Activated CD4-positive, alpha-beta memory T cell treated with anti-CD3 and anti-CD28 coated beads for 36 hours (primary cell): ENCODE data around the gene BCO2. TPM values are rescaled to one million over a fixed set of nuclear protein-coding genes. Genes with fewer than 3 reads are reported as not detected.
"Not testable (repeated sequence)": the region's sequence is repeated elsewhere in the genome, so short reads cannot be mapped to it uniquely, and the experiment has no call there.

ENCODE experiments used
- CTCF ChIA-PET: fragments of 350-600 bp; sonication (Branson Sonifier 250); formaldehyde crosslinking; loops from one replicate; lab custom pipeline; 2021; ENCODE audit warnings: antibody characterized with exemption, inconsistent platforms; lab: Charles Lee
- POLR2A ChIA-PET: fragments of 350-600 bp; sonication (Branson Sonifier 250); formaldehyde crosslinking; loops from one replicate; lab custom pipeline; 2021; ENCODE audit warnings: antibody characterized with exemption; lab: Charles Lee
- DNase-seq: peaks from one replicate; pipeline ENCODE4 v3.0.0-alpha.2; 2020
- H3K27ac Mint-ChIP-seq: one replicate; pipeline ENCODE4 v1.8.0; 2021; ENCODE audit warnings: mixed read lengths
- H3K27me3 Mint-ChIP-seq: one replicate; pipeline ENCODE4 v1.8.0; 2021; ENCODE audit warnings: mixed read lengths
- H3K36me3 Mint-ChIP-seq: one replicate; pipeline ENCODE4 v1.8.0; 2021; ENCODE audit warnings: mixed read lengths
- H3K4me1 Mint-ChIP-seq: one replicate; pipeline ENCODE4 v1.8.0; 2021; ENCODE audit warnings: low read depth, mixed read lengths
- H3K4me3 Mint-ChIP-seq: one replicate; pipeline ENCODE4 v1.8.0; 2021; ENCODE audit warnings: mild to moderate bottlenecking, mixed read lengths
- H3K9me3 Mint-ChIP-seq: one replicate; pipeline ENCODE4 v1.8.0; 2021; ENCODE audit warnings: mixed read lengths
- intact Hi-C: fragments of 100-400 bp; cut with micrococcal nuclease; formaldehyde crosslinking; loops from one replicate; pipeline ENCODE4 v1.15.1; 2023
- total RNA-seq, 2 experiments: library from RNA; stranded (reverse); gene quantifications; one replicate each; pipeline ENCODE4 v1.2.3, GENCODE V29; 2021

Gene BCO2
- total RNA-seq, 2 experiments from 2014 or later = 0.73 to 1.3 TPM

- H3K36me3 Mint-ChIP-seq = no peaks in the 10 kb centered on the region
- intact Hi-C loops = no loop called here
- POLR2A ChIA-PET = interaction anchor here (0.5 kb wide), 1 partner anchor 197 kb away, joined by 3 read pairs; no protein-coding TSS in a partner anchor
These were observed 15.9 kb upstream of the BCO2 start for GRCh38 chr11:112159098-112160065.

DNA sequence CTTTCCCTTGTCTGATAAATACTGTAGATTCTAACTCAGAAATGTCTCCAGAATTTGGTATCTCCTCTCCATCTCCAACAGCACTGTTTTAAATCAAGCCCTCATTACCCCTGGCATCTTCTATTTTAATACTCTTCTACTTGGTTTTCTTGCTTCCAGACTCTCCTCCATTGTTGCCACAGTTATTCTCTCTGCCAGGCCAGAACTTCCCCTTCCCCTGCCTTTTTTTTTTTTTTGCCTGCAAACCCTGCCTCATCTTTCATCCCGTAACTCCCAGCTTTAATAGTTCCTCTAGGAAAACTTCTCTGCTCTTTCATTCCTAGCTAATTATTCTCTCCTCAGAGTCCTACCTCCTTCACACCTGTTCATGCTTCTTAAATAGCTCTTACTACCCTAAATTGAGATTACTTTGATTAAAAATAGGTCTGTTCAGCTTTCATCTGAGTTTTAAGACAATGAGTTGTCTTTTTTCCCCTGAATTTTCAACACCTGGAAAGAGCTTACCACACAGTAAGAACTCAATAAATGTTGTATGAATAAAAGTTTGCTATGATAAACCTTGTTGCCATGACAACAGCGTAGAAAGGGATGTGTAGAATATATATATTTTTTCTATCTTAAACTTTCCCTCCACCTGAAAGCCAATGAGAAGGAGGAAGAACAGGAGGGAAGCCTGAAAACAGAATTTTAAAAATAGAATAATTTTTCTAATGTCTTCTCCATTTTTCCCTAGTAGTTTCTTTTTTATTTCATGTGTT is 15.0 kb upstream of the BCO2 start:
- H3K27me3 Mint-ChIP-seq = peaks cover 16% of the 10 kb centered on the region
- intact Hi-C loops = no loop called here
- ChIA-PET CTCF (interaction anchor here (1.3 kb wide), 1 partner anchor 15 kb away, joined by 3 read pairs; the partner anchor contains the start of gene BCO2), POLR2A (interaction anchor here (0.5 kb wide), 1 partner anchor 198 kb away, joined by 3 read pairs; no protein-coding TSS in a partner anchor)
- no peaks in the 10 kb centered on the region for H3K36me3 Mint-ChIP-seq
- DNase-seq = no peak
- H3K9me3 Mint-ChIP-seq = no peaks in the 10 kb centered on the region
- peaks cover 5% of the 10 kb centered on the region for H3K4me1 Mint-ChIP-seq
- H3K27ac Mint-ChIP-seq = no peak overlapping the region
- no peak overlapping the region for H3K4me3 Mint-ChIP-seq

More at GRCh38 chr11:112159098-112160065, 15.9 kb upstream of the BCO2 start:
- Mint-ChIP-seq H3K4me1 (peaks cover 5% of the 10 kb centered on the region), H3K27ac (no peak overlapping the region), H3K27me3 (peaks cover 16% of the 10 kb centered on the region), H3K9me3 (no peaks in the 10 kb centered on the region), H3K4me3 (no peak overlapping the region)
- DNase-seq = no peak
- CTCF ChIA-PET = interaction anchor here (1.3 kb wide), 1 partner anchor 16 kb away, joined by 3 read pairs; the partner anchor contains the start of gene BCO2

DNA sequence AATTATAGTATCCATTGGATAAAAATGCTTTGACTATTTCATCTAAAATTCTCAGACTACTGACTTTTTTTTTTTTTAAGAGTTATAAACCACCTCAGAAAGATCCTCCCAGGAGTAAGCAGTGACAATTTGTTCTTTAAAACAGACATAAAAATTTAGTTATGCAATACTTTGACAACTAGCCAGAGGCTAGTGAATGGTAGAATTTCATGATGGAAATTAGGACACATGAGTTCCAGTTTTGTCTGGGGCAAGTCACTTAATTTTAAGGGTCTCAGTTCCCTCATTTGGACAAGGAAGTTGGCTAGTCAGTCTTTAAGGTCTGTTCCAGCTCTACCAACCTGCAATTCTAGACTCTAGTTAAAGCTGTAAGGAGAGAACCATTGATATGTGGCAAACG is 14.3 kb upstream of the BCO2 start:
- ChIA-PET POLR2A (no interaction called here), CTCF (no interaction called here)
- intact Hi-C loops = no loop called here
- no peaks in the 10 kb centered on the region for H3K9me3 Mint-ChIP-seq
- H3K4me3 Mint-ChIP-seq = no peak overlapping the region
- H3K27me3 Mint-ChIP-seq = peaks cover 16% of the 10 kb centered on the region
- no peaks in the 10 kb centered on the region for H3K36me3 Mint-ChIP-seq
- H3K27ac Mint-ChIP-seq = no peak overlapping the region
- peaks cover 5% of the 10 kb centered on the region for H3K4me1 Mint-ChIP-seq
- DNase-seq = no peak

GRCh38 chr11:112162200-112162599 is 13.1 kb upstream of the BCO2 start:
- DNase-seq, H3K36me3 Mint-ChIP-seq, H3K4me3 Mint-ChIP-seq, H3K9me3 Mint-ChIP-seq, POLR2A ChIA-PET, H3K4me1 Mint-ChIP-seq, H3K27ac Mint-ChIP-seq, CTCF ChIA-PET, intact Hi-C loops: not testable (repeated sequence)
- H3K27me3 Mint-ChIP-seq = peaks cover 16% of the 10 kb centered on the region

DNA sequence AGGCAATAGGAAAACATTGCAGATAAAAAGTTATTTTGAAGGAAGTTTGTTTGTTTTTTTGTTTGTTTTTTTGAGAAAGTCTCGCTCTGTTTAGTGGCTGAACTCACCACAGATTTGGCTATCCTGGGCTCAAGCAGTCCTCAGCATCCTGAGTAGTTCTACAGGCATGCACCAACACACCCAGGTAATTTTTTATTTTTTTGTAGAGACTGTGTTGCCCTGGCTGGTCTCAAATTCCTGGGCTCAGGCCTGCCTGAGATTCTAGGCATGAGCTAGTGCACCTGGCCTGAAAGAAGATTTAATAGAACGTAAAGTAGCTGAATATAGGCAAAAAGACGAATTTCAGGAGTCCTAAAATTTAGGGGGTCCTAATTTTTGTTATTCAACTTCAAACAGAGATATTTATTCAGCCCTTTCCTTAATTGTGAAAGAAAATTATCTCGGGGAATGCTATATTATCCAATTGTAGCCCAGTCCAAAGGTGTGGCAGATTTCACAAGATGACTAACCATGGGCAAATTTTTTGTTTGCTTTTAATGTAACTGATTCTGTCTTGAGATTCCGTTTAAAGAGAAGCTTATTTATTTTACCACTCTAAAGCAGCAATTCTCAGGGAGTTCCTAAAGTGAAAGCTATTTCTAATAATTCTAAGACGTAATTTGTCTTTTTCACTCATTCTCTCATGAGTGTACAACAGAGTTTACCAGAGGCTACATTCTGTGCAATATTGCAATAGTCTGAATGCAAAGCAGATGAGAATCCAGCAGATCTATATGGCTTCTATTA is 12.4 kb upstream of the BCO2 start:
- CTCF ChIA-PET = no interaction called here

DNA sequence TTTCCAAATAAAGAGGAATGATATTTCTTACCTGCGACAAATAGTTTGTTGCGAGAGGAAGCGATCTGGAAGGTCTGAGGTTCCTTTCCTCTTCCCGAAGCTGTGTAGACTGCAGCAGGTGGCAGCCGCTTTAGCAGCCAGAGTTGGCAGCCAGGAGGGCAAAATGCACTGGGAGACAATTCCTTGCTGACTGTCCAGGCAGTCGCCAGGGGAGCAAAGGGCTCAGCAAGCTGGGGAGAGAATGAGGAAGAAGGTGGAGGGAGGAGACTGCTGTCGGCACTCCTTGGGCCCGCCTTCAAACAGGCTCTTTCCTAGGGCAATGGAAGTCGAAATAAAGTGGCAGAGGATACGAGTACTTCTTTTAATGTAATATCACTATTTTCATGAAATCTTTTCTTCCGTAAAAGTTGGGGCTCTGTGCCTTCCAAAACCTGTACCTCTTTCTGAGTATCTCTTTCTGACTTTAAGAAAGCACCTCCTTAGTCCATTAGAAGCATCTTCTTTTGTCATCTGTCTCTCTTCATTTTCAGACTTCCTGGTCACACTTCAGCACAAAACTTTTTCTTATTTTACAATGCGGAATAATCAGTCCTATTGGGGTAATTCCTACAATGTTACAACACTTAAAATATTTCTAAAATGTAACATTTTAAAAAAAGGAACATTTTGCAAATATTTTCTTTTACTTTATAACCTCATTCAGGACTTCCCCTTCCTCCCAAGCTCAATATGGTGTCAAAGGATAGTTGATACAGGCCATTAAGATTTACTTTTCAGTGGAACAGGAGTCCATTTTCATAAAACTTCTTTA is 11.2 kb upstream of the BCO2 start, which contains the start of gene IL18:
TSS of gene IL18 (minus strand) at position 220 of the 811 bp plus-strand sequence. CDS start 9,041 bp downstream, outside the sequence.
- no peak within 1 kb of the TSS for H3K4me3 Mint-ChIP-seq
- no peaks in the 10 kb centered on the region for H3K9me3 Mint-ChIP-seq
- no peaks in the 10 kb centered on the region for H3K36me3 Mint-ChIP-seq
- ChIA-PET POLR2A (no interaction called here), CTCF (no interaction called here)
- peaks cover 18% of the 10 kb centered on the region for H3K27me3 Mint-ChIP-seq
- DNase-seq = no peak
- H3K4me1 Mint-ChIP-seq = no peaks in the 10 kb centered on the region
- H3K27ac Mint-ChIP-seq = no peak within 1 kb of the TSS
- intact Hi-C loops = no loop called here

More for the DNA sequence above, 12.4 kb upstream of the BCO2 start:
- Mint-ChIP-seq H3K4me3 (no peak overlapping the region), H3K27ac (no peak overlapping the region), H3K36me3 (no peaks in the 10 kb centered on the region), H3K4me1 (no peaks in the 10 kb centered on the region), H3K27me3 (peaks cover 18% of the 10 kb centered on the region), H3K9me3 (no peaks in the 10 kb centered on the region)
- POLR2A ChIA-PET = no interaction called here
- intact Hi-C loops = no loop called here
- no peak for DNase-seq

GRCh38 chr11:112165049-112165448 is 10.3 kb upstream of the BCO2 start:
- Mint-ChIP-seq H3K4me3 (no peak overlapping the region), H3K27me3 (peaks cover 18% of the 10 kb centered on the region), H3K36me3 (no peaks in the 10 kb centered on the region), H3K9me3 (no peaks in the 10 kb centered on the region), H3K4me1 (no peaks in the 10 kb centered on the region), H3K27ac (no peak overlapping the region)
- ChIA-PET CTCF (no interaction called here), POLR2A (no interaction called here)
- no peak for DNase-seq
- intact Hi-C loops = no loop called here

- ChIA-PET POLR2A (no interaction called here), CTCF (interaction anchor here (0.6 kb wide), 2 partner anchors 287 to 1618 kb away, joined by 3 to 4 read pairs; no protein-coding TSS in a partner anchor)
- Mint-ChIP-seq H3K4me3 (no peak overlapping the region), H3K27me3 (peaks cover 18% of the 10 kb centered on the region), H3K36me3 (no peaks in the 10 kb centered on the region), H3K9me3 (no peaks in the 10 kb centered on the region), H3K27ac (no peak overlapping the region), H3K4me1 (no peaks in the 10 kb centered on the region)
- no peak for DNase-seq
- intact Hi-C loops = no loop called here
These were observed 8.8 kb upstream of the BCO2 start for GRCh38 chr11:112166562-112166961.

DNA sequence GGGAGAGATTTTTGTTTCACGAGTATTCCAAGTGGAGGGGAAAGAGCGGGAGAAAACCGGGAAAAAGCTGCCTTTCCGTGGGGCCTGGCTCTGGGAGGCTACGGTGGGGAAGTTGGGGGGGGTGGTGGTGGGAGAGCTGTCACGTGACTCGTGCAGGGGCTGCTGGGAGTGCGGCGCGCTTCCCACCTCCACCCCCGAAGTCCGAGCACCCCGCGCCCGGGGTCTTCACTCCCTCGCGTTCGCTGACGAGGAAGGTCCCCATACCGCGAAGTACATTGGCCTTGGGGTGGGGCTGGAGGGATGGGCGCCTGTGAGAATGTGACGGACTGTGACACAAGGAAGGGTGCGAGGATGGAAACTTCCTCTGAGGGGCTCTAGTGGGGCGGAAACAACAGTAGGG is 8.2 kb upstream of the BCO2 start, which contains the start of gene TEX12:
TSS of gene TEX12 (plus strand) at position 228 of the 400 bp plus-strand sequence. CDS start 1,897 bp downstream, outside the sequence.
- no peak within 1 kb of the TSS for H3K27ac Mint-ChIP-seq
- no peaks in the 10 kb centered on the region for H3K9me3 Mint-ChIP-seq
- H3K4me3 Mint-ChIP-seq = no peak within 1 kb of the TSS
- POLR2A ChIA-PET = no interaction called here
- H3K27me3 Mint-ChIP-seq = peaks cover 15% of the 10 kb centered on the region
- intact Hi-C loops = no loop called here
- CTCF ChIA-PET = interaction anchor here (0.6 kb wide), 1 partner anchor 1618 kb away, joined by 4 read pairs; no protein-coding TSS in a partner anchor
- no peak for DNase-seq
- H3K36me3 Mint-ChIP-seq = no peaks in the 10 kb centered on the region
- H3K4me1 Mint-ChIP-seq = no peaks in the 10 kb centered on the region

DNA sequence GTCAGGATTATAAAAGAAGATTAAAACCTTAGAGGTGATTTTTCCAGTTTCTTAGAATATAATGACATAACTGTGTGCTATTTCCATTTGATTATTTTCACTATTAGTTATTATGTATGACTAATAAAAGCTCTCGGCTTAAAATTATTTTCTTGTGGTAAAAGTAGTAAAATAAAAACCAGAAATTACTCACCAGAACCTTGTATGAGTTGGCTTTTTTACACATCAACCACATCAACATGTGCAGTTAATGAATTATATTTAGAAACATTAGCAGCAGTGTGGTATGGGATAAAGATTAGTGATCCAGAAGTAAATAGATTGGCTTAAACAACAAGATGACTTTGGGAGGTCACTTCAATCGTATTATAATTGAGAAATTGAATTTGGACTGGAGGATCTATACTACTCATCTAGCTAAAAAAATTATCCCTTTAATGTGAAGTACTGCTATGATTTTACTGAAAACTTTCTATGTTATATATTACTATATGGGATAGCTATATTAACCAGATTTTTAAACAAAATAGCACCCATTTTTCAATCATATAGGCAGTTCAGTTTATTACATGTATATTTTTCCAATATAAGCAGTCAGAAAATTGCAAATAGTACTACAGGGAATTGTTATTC is 2.8 kb upstream of the BCO2 start:
- ChIA-PET POLR2A (interaction anchor here (1.0 kb wide), 1 partner anchor 15 kb away, joined by 3 read pairs; no protein-coding TSS in a partner anchor), CTCF (interaction anchor here (1.0 to 1.9 kb wide), 3 partner anchors 59 to 107 kb away, joined by 3 to 9 read pairs (median 3); no protein-coding TSS in a partner anchor)
- Mint-ChIP-seq H3K36me3 (no peaks in the 10 kb centered on the region), H3K9me3 (no peaks in the 10 kb centered on the region), H3K4me1 (peaks cover 11% of the 10 kb centered on the region), H3K4me3 (no peak overlapping the region), H3K27ac (no peak overlapping the region), H3K27me3 (peaks cover 9% of the 10 kb centered on the region)
- intact Hi-C loops = loop anchor here (10.0 kb wide), 1 partner anchor 238 kb away; the partner anchor contains the start of gene DIXDC1
- DNase-seq = no peak
